GM20431 (cell line): ENCODE data around the gene RELN.

Experiments used
- in situ Hi-C: fragments of 300-500 bp; cut with MseI, MboI; formaldehyde crosslinking; loops from one replicate; pipeline ENCODE4 v1.15.0; 2020; ENCODE audit warnings: low sequenced_read_pairs; ENCODE audit not compliant: unreplicated experiment

The RELN gene

DNA sequence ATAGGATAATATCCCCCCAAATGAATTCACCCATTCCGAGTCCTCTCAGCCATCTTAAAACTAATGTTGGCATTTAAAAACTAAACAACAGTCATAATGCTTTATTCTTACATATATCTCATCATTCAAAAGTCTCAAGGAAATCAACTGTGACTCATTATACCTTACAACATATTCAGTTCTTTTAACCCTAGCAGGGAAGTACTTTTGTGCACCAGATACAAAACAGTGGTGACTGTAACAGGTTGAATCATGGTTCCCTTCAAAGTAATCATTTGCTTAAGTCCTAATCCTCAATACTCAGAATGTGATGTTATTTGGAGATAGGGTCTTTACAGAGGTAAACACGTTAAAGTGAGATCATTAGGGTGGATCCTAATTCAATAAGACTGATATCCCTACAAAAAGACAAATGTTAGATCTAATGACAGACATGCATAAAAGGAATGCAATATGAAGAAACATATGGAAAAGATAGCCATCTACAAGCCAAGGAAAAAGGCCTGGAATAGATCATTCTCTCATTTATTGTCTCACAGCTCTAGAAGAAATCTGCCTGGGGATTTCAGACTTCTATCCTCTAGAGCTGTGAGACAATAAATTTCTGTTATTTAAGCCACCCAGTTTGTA is 42.3 kb downstream of the RELN start:
- in situ Hi-C loops = no loop called here

DNA sequence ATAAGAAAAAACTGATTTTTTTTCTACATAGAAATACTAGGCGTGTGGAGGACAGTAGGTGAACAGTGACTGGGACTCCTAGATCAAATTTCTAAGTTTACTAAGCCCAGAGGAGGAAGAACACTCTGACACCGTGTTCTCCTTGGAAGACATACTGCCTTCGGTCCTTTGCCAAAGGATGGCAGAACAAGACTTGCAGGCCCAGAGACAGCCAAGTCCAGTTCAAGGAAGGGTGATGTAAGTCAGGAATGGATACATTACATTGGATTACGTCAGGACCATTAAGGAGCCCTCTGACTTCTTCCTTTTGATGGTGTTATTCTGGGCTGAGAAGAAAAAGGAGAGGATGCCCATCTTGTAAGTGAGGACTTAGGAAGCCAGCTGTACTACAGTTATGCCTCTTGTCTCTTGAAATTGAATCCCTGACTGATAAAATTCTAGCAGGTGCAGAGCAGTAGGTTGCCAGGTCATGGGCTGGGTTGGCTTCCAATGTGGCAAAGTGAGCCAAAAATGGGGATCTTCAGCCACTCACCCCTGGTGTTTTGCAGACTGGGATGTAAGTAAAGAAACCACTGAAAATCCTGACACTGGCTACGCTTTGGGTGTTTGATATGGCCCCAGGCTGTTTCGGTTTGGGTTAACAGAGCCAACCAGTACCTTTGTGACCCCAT is 45.1 kb downstream of the RELN start:
- in situ Hi-C loops = no loop called here

GRCh38 chr7:103941976-103942375 is 47.5 kb downstream of the RELN start:
- in situ Hi-C loops = no loop called here

DNA sequence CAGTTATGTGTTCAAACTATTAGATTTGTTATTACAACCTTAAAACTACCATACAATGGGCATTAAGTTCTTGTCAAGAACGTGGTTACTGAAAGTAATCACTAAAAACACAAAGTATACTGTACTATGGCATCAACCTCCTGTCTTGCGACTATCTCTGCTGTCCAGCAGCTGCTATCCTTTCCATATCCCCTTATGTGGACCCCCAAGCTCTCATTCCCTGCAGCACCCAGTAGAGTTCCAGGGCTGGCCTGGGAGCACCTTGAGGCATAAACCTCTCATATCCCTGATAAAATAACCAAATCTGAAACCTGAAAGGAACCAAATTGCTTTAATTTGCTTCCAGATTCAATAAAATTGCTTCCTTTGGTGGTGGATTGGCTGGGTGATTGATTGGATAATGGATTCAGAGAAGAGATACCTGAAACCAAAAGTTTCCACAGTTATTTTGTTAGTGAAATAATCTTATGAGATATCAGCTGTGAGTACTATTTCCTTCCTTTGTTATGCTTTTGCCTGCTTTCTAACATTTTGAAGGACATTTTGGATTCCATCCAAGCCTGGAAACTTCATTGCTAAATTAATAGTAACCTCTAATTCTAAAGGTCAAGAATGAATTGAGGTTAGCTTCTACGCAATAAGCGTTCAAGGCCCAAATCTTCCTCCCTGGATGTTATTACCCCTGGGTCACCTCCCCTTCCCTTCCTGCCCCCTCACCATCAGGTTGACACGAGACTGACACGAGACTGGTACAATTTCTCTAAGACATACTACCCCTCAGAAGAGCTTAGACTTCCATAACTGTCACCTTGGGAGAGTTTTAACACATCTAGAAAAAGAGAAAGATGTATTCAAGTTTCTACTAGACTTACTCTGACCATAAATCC is 48.8 kb downstream of the RELN start:
- in situ Hi-C loops = no loop called here

DNA sequence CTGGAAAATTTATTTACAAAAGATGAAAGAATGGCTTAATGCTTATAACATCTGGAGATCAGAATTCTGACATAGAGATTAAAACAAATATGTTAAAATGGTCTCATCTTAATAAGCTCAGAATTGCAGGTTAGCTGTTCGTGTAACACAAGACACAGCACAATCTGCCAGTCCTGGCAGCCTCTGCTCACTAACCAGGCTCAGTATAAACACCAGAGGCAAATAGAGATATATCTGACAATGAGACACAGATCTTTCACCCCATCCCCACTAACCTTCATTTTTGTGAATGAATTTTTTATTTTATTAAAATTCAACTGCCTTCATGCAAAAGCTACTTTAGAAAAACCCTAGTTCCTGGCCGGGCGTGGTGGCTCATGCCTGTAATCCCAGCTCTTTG is 51.8 kb downstream of the RELN start:
- in situ Hi-C loops = no loop called here

- in situ Hi-C loops = no loop called here
Measured at GRCh38 chr7:103936558-103936957, 52.9 kb downstream of the RELN start.

DNA sequence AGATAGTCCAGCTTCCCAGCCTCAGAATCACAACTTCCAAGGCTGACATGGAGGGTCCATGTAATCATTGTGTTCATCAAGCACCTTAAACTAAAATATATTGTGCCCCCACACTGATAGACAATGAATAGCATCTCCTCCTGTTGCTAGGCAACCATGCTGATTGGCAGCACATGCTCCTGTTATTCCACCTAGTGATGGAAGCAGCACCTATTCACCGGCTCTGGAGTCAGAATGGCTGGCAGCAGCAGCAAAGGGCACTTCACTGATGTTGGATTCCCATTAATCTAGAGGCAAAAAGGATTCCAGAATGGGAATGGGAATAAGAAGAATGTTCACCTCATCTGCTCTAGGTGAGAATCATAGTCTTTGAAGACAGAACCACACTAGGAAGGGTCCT is 55.0 kb downstream of the RELN start:
- in situ Hi-C loops = no loop called here

DNA sequence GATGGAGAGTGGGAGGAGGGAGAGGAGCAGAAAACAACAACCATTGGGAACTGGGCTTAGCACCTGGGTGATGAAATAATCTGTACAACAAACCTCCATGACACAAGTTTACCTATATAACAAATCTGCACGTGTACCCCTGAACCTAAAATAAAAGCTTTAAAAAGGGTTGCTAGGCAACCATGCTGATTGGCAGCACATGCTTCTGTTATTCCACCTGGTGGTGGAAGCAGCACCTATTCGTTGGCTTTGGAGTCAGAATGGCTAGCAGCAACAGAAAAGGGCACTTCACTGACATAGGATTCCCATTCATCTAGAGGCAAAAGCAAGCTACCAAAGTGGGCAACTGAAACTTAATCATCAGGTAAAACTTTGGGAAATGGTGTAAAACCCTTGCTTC is 57.1 kb downstream of the RELN start:
- in situ Hi-C loops = no loop called here

DNA sequence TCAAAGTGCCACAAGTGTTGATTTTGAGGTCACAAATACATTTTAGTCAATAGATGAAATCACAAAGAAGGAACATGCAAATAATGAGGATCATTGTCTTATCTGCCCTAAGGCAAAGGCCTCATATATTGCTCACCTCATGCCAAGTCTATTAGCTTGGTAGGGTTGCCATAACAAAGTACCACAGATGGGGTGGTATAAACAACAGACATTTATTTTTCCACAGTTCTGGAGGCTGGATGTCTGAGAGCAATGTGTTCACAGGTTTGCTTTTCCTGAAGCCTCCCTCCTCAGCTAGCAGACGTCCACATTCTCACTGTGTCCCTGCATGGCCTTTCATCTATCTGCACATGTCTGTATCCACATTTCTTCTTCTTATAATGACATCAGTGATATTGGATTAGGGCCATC is 59.6 kb downstream of the RELN start:
- in situ Hi-C loops = no loop called here

DNA sequence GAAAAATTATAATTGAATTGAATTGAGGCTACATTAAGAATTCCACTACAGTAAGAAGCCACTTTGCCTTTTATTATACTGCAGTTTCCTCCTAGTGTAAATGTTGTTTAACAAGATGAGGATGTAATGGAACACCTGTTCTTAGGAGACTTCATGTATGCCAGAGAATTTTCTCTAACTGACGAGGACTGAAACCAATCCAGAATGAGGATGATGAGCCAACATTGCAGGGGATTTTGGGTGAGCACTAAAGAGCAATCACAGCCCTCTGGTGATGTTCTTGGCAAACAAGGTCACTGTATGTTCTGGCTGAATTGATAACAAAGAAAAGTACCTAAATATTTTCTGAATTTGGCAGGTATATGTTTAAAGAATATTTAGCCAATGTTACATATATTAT is 60.9 kb downstream of the RELN start:
- in situ Hi-C loops = no loop called here

DNA sequence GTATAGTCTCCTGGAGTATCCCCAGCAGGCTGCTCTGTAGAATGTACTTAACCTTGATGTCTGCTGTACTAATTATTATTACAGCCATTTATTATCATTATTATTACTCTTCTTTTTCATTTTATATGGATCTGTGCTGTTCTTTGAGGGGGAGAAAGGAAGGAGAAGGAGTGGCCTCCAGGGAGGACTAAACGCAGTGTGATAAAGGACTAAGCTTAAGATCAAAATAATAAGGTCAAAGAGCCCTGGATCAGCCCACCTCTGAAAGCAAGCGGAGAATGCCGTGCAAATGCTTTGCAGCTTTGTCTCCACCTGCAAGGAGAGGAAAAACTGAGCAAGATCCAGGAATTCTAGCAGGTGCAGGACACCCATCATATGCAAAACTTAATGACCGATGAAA is 65.3 kb downstream of the RELN start:
- in situ Hi-C loops = no loop called here

GRCh38 chr7:103922407-103922806 is 67.1 kb downstream of the RELN start:
- in situ Hi-C loops = no loop called here

DNA sequence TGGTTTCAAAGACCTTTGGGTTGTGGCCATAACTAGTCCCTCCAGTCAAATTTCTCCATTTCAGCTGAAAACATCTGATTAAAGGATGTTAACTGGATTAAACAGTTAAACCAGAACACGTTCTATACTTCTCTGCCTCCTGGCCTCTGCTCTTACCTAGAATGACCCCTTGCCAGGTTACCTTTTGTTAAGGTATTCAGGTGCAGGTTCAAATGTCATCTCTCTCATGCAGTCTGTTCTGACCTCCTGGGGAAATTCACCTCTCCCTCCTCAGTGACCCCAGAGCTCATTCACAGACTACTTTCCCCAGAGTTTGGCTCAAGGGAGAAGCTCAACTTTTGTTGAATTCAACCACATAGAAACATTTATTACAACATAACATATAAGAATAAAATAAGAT is 67.8 kb downstream of the RELN start:
- in situ Hi-C loops = no loop called here

DNA sequence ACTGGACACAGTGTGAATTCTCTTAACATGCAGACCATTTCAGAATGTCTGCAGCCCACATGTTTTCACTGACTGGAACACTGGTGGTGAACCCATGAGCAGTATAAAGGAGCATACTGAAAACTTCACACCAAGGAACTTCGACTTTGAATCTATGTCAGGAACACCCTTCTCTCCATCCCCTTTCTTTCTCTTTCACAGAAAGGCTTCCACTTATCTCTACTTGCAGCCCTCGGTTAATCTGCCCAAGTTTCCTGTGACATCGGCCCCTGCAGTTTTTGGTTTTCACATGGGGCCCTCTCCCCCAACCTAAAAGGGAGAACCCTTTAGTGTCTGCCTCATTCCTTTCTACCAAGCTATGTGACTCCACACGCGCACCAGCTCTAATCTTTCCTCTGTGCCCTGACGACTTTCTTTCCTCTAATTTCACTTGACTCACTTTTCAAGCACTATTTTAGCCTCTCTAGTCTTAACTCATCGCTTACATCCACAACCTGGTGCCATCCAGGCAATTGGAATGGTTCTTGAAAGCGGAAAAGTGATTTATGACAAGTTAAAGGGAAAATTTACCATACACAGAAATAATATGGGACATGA is 70.1 kb downstream of the RELN start:
- in situ Hi-C loops = no loop called here

DNA sequence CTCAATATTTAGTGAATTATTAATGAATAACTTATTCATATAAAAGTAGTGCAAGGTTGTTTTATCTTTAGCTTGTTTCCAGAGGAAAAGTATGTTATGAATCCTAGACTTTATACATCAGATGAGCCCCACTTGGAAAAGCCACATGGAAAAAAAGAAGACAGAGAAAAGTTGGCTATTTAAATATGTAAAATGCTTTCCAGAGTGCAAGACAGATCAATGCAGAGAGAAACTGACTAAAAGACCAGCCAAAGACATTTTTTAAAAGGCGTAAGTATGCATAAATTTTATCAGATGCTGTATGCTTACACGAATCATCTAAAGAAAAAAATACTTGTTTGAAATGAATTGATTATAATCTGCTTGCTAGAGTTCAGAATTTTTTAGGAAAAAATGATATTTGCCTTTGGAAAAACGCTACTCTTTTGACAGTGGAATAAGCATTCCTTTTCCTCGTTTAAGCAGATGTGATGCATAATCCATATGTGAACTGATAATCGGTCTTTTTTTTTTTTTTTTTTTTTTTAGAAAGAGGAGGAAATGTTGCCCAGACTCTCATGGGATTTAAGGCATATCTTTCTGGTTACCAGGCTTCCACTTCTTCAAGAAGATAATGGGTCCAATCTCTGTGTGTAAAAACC is 70.7 kb downstream of the RELN start:
- in situ Hi-C loops = no loop called here

- in situ Hi-C loops = no loop called here
Measured at GRCh38 chr7:103915680-103916357, 73.6 kb downstream of the RELN start.

DNA sequence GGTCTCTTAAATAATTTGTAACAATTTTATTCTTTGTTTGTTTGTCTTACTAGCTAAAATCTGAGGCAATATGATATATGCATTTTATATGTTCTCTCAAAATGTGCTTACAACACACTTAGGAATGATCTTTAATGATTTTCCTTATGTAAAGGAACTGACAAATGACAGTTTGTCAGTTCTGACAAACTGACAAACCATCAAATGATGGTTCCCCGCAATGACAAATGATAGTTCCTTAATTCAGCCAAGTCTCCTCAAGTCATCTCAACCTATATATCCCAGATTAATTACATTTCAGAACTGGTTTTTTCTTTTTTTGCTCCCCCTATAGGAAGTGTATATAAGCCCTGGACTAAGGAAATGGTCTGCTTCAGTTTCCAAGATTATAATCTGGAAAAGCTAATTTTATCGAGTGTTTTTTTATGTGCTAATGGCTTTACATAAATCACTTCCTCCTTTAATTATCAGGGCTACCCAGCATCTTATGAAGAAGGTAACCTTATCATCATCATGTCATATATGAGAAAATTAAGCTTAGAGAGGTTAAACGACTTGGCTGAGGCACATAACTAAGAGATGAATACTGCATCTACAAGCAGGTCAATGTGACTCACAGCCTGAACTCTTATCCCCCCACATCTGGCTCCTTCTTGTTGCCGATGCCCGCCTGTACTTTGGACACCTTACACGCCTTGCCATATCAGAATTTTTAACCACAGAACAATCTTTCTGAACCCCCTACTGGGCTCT is 75.1 kb downstream of the RELN start:
- in situ Hi-C loops = no loop called here

DNA sequence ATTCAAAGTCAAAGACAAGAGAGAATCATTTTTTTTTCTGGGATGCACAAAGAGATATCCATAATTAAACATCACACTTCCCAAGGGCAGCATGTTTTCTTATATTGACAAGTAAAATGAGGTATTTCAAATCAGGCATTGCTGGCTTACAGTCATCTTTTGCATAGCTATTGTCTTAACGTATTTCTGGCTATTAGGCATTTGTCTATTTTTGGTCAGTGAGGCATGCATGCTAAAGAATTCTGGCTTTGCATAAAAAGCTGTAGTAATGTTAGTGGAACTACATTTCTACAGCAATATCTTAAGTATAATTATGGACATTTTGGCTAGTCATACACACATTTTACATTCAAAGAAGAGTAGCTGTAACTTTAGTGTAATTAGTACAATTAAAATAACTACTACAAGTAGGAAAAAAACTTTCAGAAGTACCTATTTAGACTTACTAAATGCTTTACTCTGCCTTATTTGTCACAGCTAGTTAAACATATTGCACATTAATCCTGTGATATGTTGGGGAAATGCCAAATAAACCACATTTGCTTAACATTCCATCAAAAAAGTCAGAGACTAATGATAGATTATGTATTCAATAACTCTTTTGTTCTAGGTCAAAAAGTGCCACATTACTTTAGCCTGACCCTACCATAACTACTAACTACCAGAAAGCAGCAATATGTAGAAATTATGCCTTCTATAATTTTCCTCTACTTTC is 76.4 kb downstream of the RELN start:
- in situ Hi-C loops = no loop called here
